BE2C (cell line): Measurements from ENCODE around the gene IGIP.

ENCODE experiments used
- DNase-seq: peaks from one replicate; pipeline ENCODE4 v3.0.0-alpha.2; 2020
- H3K27me3 ChIP-seq: fragments of 250-450 bp; sonication (Bioruptor Pico); 2 replicates; pipeline ENCODE4 v1.5.1; 2020; ENCODE audit warnings: mild to moderate bottlenecking
- H3K36me3 ChIP-seq: fragments of 250-450 bp; sonication (Bioruptor Pico); 2 replicates; pipeline ENCODE4 v1.5.1; 2020; ENCODE audit warnings: mild to moderate bottlenecking
- H3K4me1 ChIP-seq: fragments of 250-450 bp; sonication (Bioruptor Pico); 2 replicates; pipeline ENCODE4 v1.5.1; 2020
- H3K4me3 ChIP-seq: 2 replicates; pipeline ENCODE4 v1.5.1; 2011; ENCODE audit warnings: low read depth, low read length
- H3K9me3 ChIP-seq: fragments of 250-450 bp; sonication (Bioruptor Pico); 2 replicates; pipeline ENCODE4 v1.5.1; 2020
- CTCF ChIP-seq: IDR thresholded peaks from 2 replicates; pipeline ENCODE4 v1.5.1; 2012; ENCODE audit warnings: mild to moderate bottlenecking, low read depth, low read length

Gene IGIP

GRCh38 chr5:140175367-140176030 lies 49.8 kb downstream of the IGIP start:
- H3K27me3 ChIP-seq, result no peaks in the 10 kb centered on the region
- H3K36me3 ChIP-seq, result no peaks in the 10 kb centered on the region
- peak; percentile 79 for DNase-seq
- H3K9me3 ChIP-seq, result no peaks in the 10 kb centered on the region
- no peak; the same call in 1 of the 2 replicates for TF ChIP-seq CTCF
- peak overlapping the region; percentile 81 for H3K4me3 ChIP-seq
- no peaks in the 10 kb centered on the region for H3K4me1 ChIP-seq

GRCh38 chr5:140176031-140176387 lies 50.3 kb downstream of the IGIP start:
- Histone ChIP-seq H3K4me3 (peak overlapping the region; percentile 81), H3K36me3 (no peaks in the 10 kb centered on the region), H3K27me3 (no peaks in the 10 kb centered on the region), H3K4me1 (no peaks in the 10 kb centered on the region; the same call in 1 of the 2 replicates), H3K9me3 (no peaks in the 10 kb centered on the region)
- DNase-seq, result no peak
- no peak for TF ChIP-seq CTCF

GRCh38 chr5:140178086-140178410 lies 52.3 kb downstream of the IGIP start:
- H3K36me3 ChIP-seq, result no peaks in the 10 kb centered on the region
- H3K4me3 ChIP-seq, result no peak overlapping the region
- no peaks in the 10 kb centered on the region for H3K27me3 ChIP-seq
- H3K9me3 ChIP-seq, result no peaks in the 10 kb centered on the region
- H3K4me1 ChIP-seq, result no peaks in the 10 kb centered on the region; the same call in 1 of the 2 replicates
- TF ChIP-seq CTCF, result no peak
- no peak for DNase-seq

GRCh38 chr5:140178482-140179116 lies 52.9 kb downstream of the IGIP start:
- Histone ChIP-seq H3K9me3 (no peaks in the 10 kb centered on the region), H3K4me3 (no peak overlapping the region), H3K36me3 (no peaks in the 10 kb centered on the region), H3K27me3 (no peaks in the 10 kb centered on the region), H3K4me1 (no peaks in the 10 kb centered on the region; the same call in 1 of the 2 replicates)
- TF ChIP-seq CTCF, result no peak
- no peak for DNase-seq
